Endodermal cell (in vitro differentiated cells): ENCODE data around the gene STUM. TPM values are rescaled to one million over a fixed set of nuclear protein-coding genes. Genes with fewer than 3 reads are reported as not detected.

Experiments
- DNase-seq: peaks from one replicate; pipeline ENCODE4 v3.0.0-alpha.2; 2017
- H3K27ac ChIP-seq: 2 replicates; pipeline ENCODE4 v1.5.1; 2013; ENCODE audit warnings: mild to moderate bottlenecking, low read depth, low read length, moderate library complexity
- H3K27me3 ChIP-seq: 2 replicates; pipeline ENCODE4 v1.6.1; 2013; ENCODE audit warnings: mild to moderate bottlenecking, low read length, moderate library complexity; ENCODE audit not compliant: insufficient read depth, control insufficient read depth, poor library complexity, severe bottlenecking
- H3K36me3 ChIP-seq: 2 replicates; pipeline ENCODE4 v1.7.0; 2013; ENCODE audit warnings: mild to moderate bottlenecking, low read length, moderate library complexity; ENCODE audit not compliant: control insufficient read depth, insufficient read depth
- H3K4me1 ChIP-seq: one replicate; pipeline ENCODE4 v1.7.0; 2013; ENCODE audit warnings: low read length; ENCODE audit not compliant: control insufficient read depth, insufficient read depth
- H3K4me3 ChIP-seq: 2 replicates; pipeline ENCODE4 v1.5.1; 2013; ENCODE audit warnings: mild to moderate bottlenecking, low read length, moderate library complexity
- H3K9ac ChIP-seq: 2 replicates; pipeline ENCODE4 v1.6.1; 2013; ENCODE audit warnings: mild to moderate bottlenecking, low read length, moderate library complexity; ENCODE audit not compliant: poor library complexity, severe bottlenecking; ENCODE audit errors: extremely low read depth
- H3K9me3 ChIP-seq: 2 replicates; pipeline ENCODE4 v1.6.1; 2013; ENCODE audit warnings: mild to moderate bottlenecking, low read length, moderate library complexity; ENCODE audit not compliant: control insufficient read depth
- H3K27ac Mint-ChIP-seq: 2 replicates; pipeline ENCODE4 v1.8.0; 2020; ENCODE audit warnings: mixed read lengths
- H3K27me3 Mint-ChIP-seq: 2 replicates; pipeline ENCODE4 v1.8.0; 2021; ENCODE audit warnings: mild to moderate bottlenecking, mixed read lengths; ENCODE audit not compliant: insufficient read depth
- H3K36me3 Mint-ChIP-seq: 2 replicates; pipeline ENCODE4 v1.8.0; 2020; ENCODE audit warnings: low read depth, mixed read lengths
- H3K4me1 Mint-ChIP-seq: 2 replicates; pipeline ENCODE4 v1.8.0; 2020; ENCODE audit warnings: mixed read lengths
- H3K4me3 Mint-ChIP-seq: 2 replicates; pipeline ENCODE4 v1.8.0; 2020; ENCODE audit warnings: mild to moderate bottlenecking, moderate library complexity, mixed read lengths
- H3K9me3 Mint-ChIP-seq: 2 replicates; pipeline ENCODE4 v1.8.0; 2020; ENCODE audit warnings: mild to moderate bottlenecking, mixed read lengths
- CTCF ChIP-seq: fragments of 200-600 bp; sonication (generic); conservative IDR thresholded peaks from 2 replicates; pipeline ENCODE4 v1.5.0; 2021; ENCODE audit warnings: antibody characterized with exemption, mild to moderate bottlenecking
- WGBS, 2 experiments: methylation state at CpG; one replicate each; pipeline versions ENCODE4 v1.1.5 to v1.1.7; 2013; ENCODE audit warnings: missing lambda C conversion rate in 2 of 2, mixed read lengths in 1 of 2; ENCODE audit not compliant: insufficient coverage in 1 of 2, insufficient read length in 1 of 2; 5-methylcytosine and 5-hydroxymethylcytosine counted together
- total RNA-seq, 2 donors: library from RNA; stranded (reverse); fragmentation: NEBNext Ultra II Directional in 1 of 2; extraction: Animal tissue kit (Norgen Biotek cat#: 25700) in 1 of 2; gene quantifications; 2 replicates in 1 of 2; 3 replicates in 1 of 2; pipeline ENCODE4 v1.2.1, GENCODE V29; 2021

Gene STUM
- total RNA-seq, 2 donors from 2014 or later = 0.04 to 0.20 TPM

GRCh38 chr1:226646870-226647449 is 98.4 kb downstream of the STUM start:
- DNase-seq = no peak
- no peak overlapping the region for H3K9ac ChIP-seq
- 94 to 99% methylated on average over 13 to 16 of the region's 16 CpGs for WGBS, 2 experiments
- Mint-ChIP-seq H3K27ac (no peak overlapping the region), H3K4me3 (no peak overlapping the region), H3K27me3 (no peaks in the 10 kb centered on the region), H3K9me3 (no peaks in the 10 kb centered on the region), H3K4me1 (peaks cover 19% of the 10 kb centered on the region), H3K36me3 (peaks cover 34% of the 10 kb centered on the region)
- H3K27me3 ChIP-seq = no peaks in the 10 kb centered on the region
- no peak overlapping the region for H3K4me3 ChIP-seq
- H3K4me1 ChIP-seq = peaks cover 6% of the 10 kb centered on the region
- H3K27ac ChIP-seq = no peak overlapping the region
- peaks cover 24% of the 10 kb centered on the region for H3K36me3 ChIP-seq
- no peaks in the 10 kb centered on the region for H3K9me3 ChIP-seq
- TF ChIP-seq CTCF = no peak

GRCh38 chr1:226647719-226648118 is 99.2 kb downstream of the STUM start:
- Mint-ChIP-seq H3K4me1 (peaks cover 19% of the 10 kb centered on the region), H3K4me3 (no peak overlapping the region), H3K36me3 (peaks cover 28% of the 10 kb centered on the region), H3K27me3 (no peaks in the 10 kb centered on the region), H3K27ac (no peak overlapping the region), H3K9me3 (no peaks in the 10 kb centered on the region)
- peaks cover 6% of the 10 kb centered on the region for H3K4me1 ChIP-seq
- DNase-seq = no peak
- no peak overlapping the region for H3K27ac ChIP-seq
- no peak for TF ChIP-seq CTCF
- H3K9ac ChIP-seq = no peak overlapping the region
- H3K4me3 ChIP-seq = no peak overlapping the region
- H3K36me3 ChIP-seq = peaks cover 24% of the 10 kb centered on the region
- 95 to 99% methylated on average over 7 to 8 of the region's 8 CpGs for WGBS, 2 experiments
- H3K27me3 ChIP-seq = no peaks in the 10 kb centered on the region
- H3K9me3 ChIP-seq = no peaks in the 10 kb centered on the region

- H3K4me1 Mint-ChIP-seq = peaks cover 18% of the 10 kb centered on the region
- H3K27ac Mint-ChIP-seq = no peak overlapping the region
- Histone ChIP-seq H3K36me3 (peaks cover 24% of the 10 kb centered on the region), H3K9me3 (no peaks in the 10 kb centered on the region), H3K27me3 (no peaks in the 10 kb centered on the region), H3K27ac (no peak overlapping the region), H3K4me3 (no peak overlapping the region), H3K9ac (no peak overlapping the region), H3K4me1 (peaks cover 6% of the 10 kb centered on the region)
- no peaks in the 10 kb centered on the region for H3K27me3 Mint-ChIP-seq
- no peak for DNase-seq
- no peak for TF ChIP-seq CTCF
- H3K4me3 Mint-ChIP-seq = no peak overlapping the region
- whole genome bisulfite sequencing, 2 experiments = 90% methylated on average over 5 to 6 of the region's 6 CpGs
- H3K36me3 Mint-ChIP-seq = peaks cover 23% of the 10 kb centered on the region
- no peaks in the 10 kb centered on the region for H3K9me3 Mint-ChIP-seq
Observed at GRCh38 chr1:226648421-226648820, 99.9 kb downstream of the STUM start.
